Measurements from ENCODE around the gene TEDC2.
"Not testable (repeated sequence)": the region's sequence is repeated elsewhere in the genome, so short reads cannot be mapped to it uniquely, and the experiment has no call there.

TEDC2 gene

GRCh38 chr16:2467528-2468232 is 7.8 kb downstream of the TEDC2 start:
- peak; percentile 72 to 84 for DNase-seq

GRCh38 chr16:2468233-2468724 is 8.4 kb downstream of the TEDC2 start:
- peak in 1 of 2 experiments; percentile 81 for DNase-seq

- peak; percentile 99 for DNase-seq
Observed at GRCh38 chr16:2468725-2469398, 9.0 kb downstream of the TEDC2 start.

- DNase-seq, result peak in 1 of 2 experiments; percentile 72
Observed at GRCh38 chr16:2469399-2470233, 9.7 kb downstream of the TEDC2 start.

GRCh38 chr16:2470234-2470601 is 10.3 kb downstream of the TEDC2 start:
- no peak for DNase-seq

- DNase-seq, result peak; percentile 89 to 96
Observed at GRCh38 chr16:2470603-2471015, 10.7 kb downstream of the TEDC2 start.

- peak; percentile 54 to 88 for DNase-seq
Observed at GRCh38 chr16:2471016-2471652, 11.2 kb downstream of the TEDC2 start, which contains the start of gene NTN3. NTN3 (plus strand) TSS chr16:2471297; CDS start chr16:2471702, 405 bp downstream.

GRCh38 chr16:2471653-2472487 is 12.0 kb downstream of the TEDC2 start:
- no peak for DNase-seq

- no peak for DNase-seq
Observed at GRCh38 chr16:2472488-2472864, 12.6 kb downstream of the TEDC2 start.

- no peak for DNase-seq
Observed at GRCh38 chr16:2472885-2473445, 13.1 kb downstream of the TEDC2 start.

- DNase-seq, result no peak
Observed at GRCh38 chr16:2473446-2473926, 13.6 kb downstream of the TEDC2 start.

- DNase-seq, result no peak
Observed at GRCh38 chr16:2473999-2474876, 14.3 kb downstream of the TEDC2 start.

GRCh38 chr16:2474877-2475412 is 15.0 kb downstream of the TEDC2 start, which contains the start of gene TBC1D24:
TBC1D24 (plus strand) TSS chr16:2475127; CDS start chr16:2496149, 21,022 bp downstream.
- peak; percentile 68 to 90 for DNase-seq

- DNase-seq, result no peak
Observed at GRCh38 chr16:2475413-2476344, 15.8 kb downstream of the TEDC2 start.

GRCh38 chr16:2476345-2476720 is 16.4 kb downstream of the TEDC2 start:
- no peak for DNase-seq

GRCh38 chr16:2476741-2477140 is 16.8 kb downstream of the TEDC2 start:
- DNase-seq, result no peak

- no peak for DNase-seq
Observed at GRCh38 chr16:2477327-2477726, 17.4 kb downstream of the TEDC2 start.

- no peak for DNase-seq
Observed at GRCh38 chr16:2478279-2478678, 18.4 kb downstream of the TEDC2 start.

GRCh38 chr16:2479996-2480395 is 20.1 kb downstream of the TEDC2 start:
- not testable (repeated sequence) for DNase-seq
